Type B pancreatic cell (in vitro differentiated cells): ENCODE measurements around the gene PLD4. TPM values are rescaled to one million over a fixed set of nuclear protein-coding genes. Genes with fewer than 3 reads are reported as not detected.

ENCODE experiments used
- DNase-seq: peaks from one replicate; pipeline ENCODE4 v3.0.0; 2021; ENCODE audit warnings: mixed read lengths; ENCODE audit not compliant: unreplicated experiment; ENCODE audit errors: extremely low spot score
- H3K27ac Mint-ChIP-seq: 2 replicates; pipeline ENCODE4 v1.8.0; 2021; ENCODE audit warnings: mild to moderate bottlenecking, mixed read lengths
- H3K27me3 Mint-ChIP-seq: 2 replicates; pipeline ENCODE4 v1.8.0; 2021; ENCODE audit warnings: mixed read lengths
- H3K36me3 Mint-ChIP-seq: 2 replicates; pipeline ENCODE4 v1.8.0; 2021; ENCODE audit warnings: mixed read lengths
- H3K4me1 Mint-ChIP-seq: one replicate; pipeline ENCODE4 v1.8.0; 2021; ENCODE audit warnings: mixed read lengths; ENCODE audit not compliant: unreplicated experiment
- H3K4me3 Mint-ChIP-seq: 2 replicates; pipeline ENCODE4 v1.8.0; 2021; ENCODE audit warnings: mild to moderate bottlenecking, mixed read lengths
- H3K9me3 Mint-ChIP-seq: 2 replicates; pipeline ENCODE4 v1.8.0; 2021; ENCODE audit warnings: mixed read lengths
- CTCF ChIP-seq: fragments of 200-600 bp; sonication (generic); conservative IDR thresholded peaks from 2 replicates; pipeline ENCODE4 v1.5.0; 2021; ENCODE audit warnings: antibody characterized with exemption, mild to moderate bottlenecking
- total RNA-seq: library from RNA; stranded (reverse); gene quantifications from 2 replicates; pipeline ENCODE4 v1.2.1, GENCODE V29; 2021; ENCODE audit warnings: low replicate concordance

The PLD4 gene
- total RNA-seq, 1 donor from 2014 or later: 0.17 TPM

- no peaks in the 10 kb centered on the region for H3K36me3 Mint-ChIP-seq
- no peaks in the 10 kb centered on the region for H3K4me1 Mint-ChIP-seq
- no peak overlapping the region for H3K4me3 Mint-ChIP-seq
- no peak for DNase-seq
- TF ChIP-seq CTCF: no peak
- H3K27me3 Mint-ChIP-seq: peaks cover 72% of the 10 kb centered on the region
- H3K27ac Mint-ChIP-seq: no peak overlapping the region
- H3K9me3 Mint-ChIP-seq: no peaks in the 10 kb centered on the region
Observed at GRCh38 chr14:104935955-104936354, 11.3 kb downstream of the PLD4 start.

- Mint-ChIP-seq H3K36me3 (no peaks in the 10 kb centered on the region), H3K4me1 (no peaks in the 10 kb centered on the region), H3K9me3 (no peaks in the 10 kb centered on the region), H3K4me3 (no peak overlapping the region), H3K27me3 (peaks cover 72% of the 10 kb centered on the region), H3K27ac (no peak overlapping the region)
- TF ChIP-seq CTCF: no peak
- peak; percentile 64 for DNase-seq
Observed at GRCh38 chr14:104936361-104937155, 11.9 kb downstream of the PLD4 start.

- peaks cover 70% of the 10 kb centered on the region for H3K27me3 Mint-ChIP-seq
- DNase-seq: no peak
- H3K4me1 Mint-ChIP-seq: no peaks in the 10 kb centered on the region
- no peak overlapping the region for H3K27ac Mint-ChIP-seq
- H3K36me3 Mint-ChIP-seq: no peaks in the 10 kb centered on the region
- H3K4me3 Mint-ChIP-seq: no peak overlapping the region
- H3K9me3 Mint-ChIP-seq: no peaks in the 10 kb centered on the region
- no peak for TF ChIP-seq CTCF
Observed at GRCh38 chr14:104937161-104937560, 12.5 kb downstream of the PLD4 start.

GRCh38 chr14:104937694-104938365, 13.2 kb downstream of the PLD4 start:
- Mint-ChIP-seq H3K27me3 (peaks cover 68% of the 10 kb centered on the region), H3K9me3 (no peaks in the 10 kb centered on the region), H3K4me3 (no peak overlapping the region), H3K4me1 (no peaks in the 10 kb centered on the region), H3K27ac (no peak overlapping the region), H3K36me3 (no peaks in the 10 kb centered on the region)
- no peak for DNase-seq
- no peak for TF ChIP-seq CTCF

GRCh38 chr14:104938436-104938835, 13.8 kb downstream of the PLD4 start:
- Mint-ChIP-seq H3K36me3 (no peaks in the 10 kb centered on the region), H3K27ac (no peak overlapping the region), H3K9me3 (no peaks in the 10 kb centered on the region), H3K27me3 (peaks cover 68% of the 10 kb centered on the region), H3K4me3 (no peak overlapping the region), H3K4me1 (no peaks in the 10 kb centered on the region)
- TF ChIP-seq CTCF: no peak
- DNase-seq: no peak
